Stimulated activated CD8-positive, alpha-beta memory T cell treated with anti-CD3 and anti-CD28 coated beads, Interleukin-15, amount 100 ng/mL, for 1 hour (primary cell): ENCODE data around the gene LMF1.

ENCODE experiments used
- DNase-seq: peaks from one replicate; pipeline ENCODE4 v3.0.0-alpha.2; 2020; ENCODE audit warnings: low read depth

The LMF1 gene

GRCh38 chr16:929227-930073 is 41.3 kb downstream of the LMF1 start:
- no peak for DNase-seq

- DNase-seq, result no peak
These were observed 42.3 kb downstream of the LMF1 start for GRCh38 chr16:928526-928925.

GRCh38 chr16:927931-928330 is 42.9 kb downstream of the LMF1 start:
- DNase-seq, result no peak

GRCh38 chr16:927406-927805 is 43.4 kb downstream of the LMF1 start:
- DNase-seq, result no peak

DNA sequence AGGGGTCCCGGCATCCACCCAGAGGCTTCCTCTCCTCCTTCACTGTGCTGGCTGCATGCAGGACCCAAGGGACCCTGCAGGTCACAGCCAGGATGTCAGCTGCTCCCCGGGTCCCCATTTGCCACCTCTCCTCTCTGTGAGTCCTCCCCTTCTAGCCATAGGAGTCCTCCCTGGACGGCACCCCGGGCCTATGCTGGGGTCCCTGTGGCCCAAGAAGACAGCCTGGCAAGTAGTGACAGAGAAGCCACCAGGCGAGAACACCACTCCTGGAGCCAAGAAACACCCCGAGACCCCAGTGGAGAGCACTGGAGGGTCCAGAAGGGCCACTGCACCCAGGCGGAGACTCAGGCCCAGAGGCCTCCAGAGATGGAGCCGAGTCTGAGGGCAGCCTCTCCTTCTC is 44.1 kb downstream of the LMF1 start:
- DNase-seq, result no peak

DNA sequence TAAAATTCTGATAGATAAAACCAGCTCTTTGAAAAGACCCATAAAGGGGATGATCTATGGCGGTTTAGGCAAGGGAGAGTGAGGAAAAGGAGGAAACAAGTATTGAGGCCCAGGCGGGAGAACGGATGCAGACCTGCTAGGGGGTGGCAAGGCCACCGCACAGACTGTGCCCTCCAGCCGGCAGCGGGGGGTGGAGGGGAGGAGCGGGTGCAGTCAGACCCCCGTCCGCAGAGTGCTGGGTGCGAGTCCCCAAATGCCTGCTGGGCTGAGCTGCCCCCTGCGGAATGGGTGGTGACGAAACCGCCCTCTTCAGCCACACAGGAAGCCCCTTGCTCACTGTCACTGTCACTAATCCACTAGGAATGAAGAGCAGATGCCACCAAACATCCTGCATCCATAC is 46.0 kb downstream of the LMF1 start:
- no peak for DNase-seq

DNA sequence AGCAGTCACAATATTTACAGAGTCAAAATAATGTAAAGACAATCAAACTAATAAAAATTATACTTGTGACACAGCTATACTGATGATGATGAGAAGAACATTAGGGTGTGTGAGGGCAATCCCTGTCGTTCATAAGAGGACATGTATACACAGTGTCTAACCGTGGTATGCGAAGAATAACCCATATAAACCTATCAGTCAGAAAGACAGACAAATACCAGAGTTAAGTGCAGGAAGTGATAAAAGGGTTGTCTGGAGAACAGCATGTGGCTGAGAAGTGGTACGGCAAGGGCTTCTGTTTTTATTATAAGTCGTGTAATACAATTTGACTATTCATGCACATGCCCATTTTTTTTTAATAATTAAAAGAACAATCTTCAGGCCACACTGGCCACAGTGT is 46.7 kb downstream of the LMF1 start:
- DNase-seq, result no peak

- no peak for DNase-seq
These were observed 47.6 kb downstream of the LMF1 start for GRCh38 chr16:923184-923583.

- DNase-seq, result no peak
These were observed 48.7 kb downstream of the LMF1 start for GRCh38 chr16:922051-922450.

DNA sequence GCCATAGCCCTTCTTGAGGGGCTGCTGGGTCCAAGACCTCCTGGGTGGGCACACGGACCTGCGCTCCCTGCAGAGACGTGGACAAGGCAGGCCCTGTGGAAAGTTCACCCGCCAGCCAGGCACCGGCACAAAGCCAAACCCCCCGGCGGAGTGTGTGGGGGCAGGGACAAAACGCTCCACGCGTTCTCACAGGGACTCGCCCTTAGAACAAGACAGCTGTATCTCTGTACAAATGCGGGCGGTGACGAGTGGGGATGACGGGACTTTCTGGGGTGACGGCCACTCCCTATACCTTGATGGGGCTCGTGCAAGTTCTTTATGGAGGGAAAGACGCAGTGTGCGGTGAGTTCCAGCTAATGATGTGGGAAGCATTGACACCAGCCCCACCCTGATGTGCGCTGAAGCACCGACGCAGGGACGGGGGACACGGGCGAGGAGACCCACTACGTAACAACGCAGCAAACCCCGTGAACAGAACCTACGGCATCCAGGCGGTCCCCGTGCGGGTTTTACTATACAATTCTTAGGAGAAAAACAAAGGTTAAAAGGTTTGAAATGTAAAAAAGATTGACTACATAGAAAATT is 49.4 kb downstream of the LMF1 start:
- no peak for DNase-seq

GRCh38 chr16:920717-921116 is 50.1 kb downstream of the LMF1 start:
- DNase-seq, result no peak

DNA sequence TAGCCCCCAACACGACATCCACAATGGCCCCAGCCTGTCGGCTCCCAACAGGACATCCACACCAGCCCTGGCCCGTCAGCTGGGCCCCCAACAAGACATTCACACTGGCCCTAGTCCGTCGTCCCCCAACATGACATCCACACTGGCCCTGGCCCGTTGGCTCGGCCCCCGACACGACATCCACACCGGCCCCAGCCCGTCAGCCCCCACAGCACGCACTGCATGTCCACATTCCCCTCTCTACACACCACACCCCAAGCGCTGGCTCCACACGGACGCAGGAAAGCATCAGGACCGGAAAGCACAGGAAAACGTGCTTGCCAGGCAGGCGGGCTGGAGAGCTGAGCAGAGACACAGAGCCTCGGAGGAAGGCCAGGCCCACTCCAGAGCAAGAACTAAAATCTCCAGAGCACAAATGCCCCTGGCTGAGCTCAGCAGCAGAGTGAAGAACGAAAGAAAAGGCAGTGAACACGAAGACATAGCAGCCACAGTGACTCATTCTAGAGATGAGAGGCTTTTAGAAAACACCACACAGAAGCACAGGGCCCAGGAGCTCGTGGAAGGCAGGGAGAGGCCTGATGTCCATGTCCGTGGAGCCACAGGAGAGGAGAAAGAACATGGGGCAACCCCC is 50.6 kb downstream of the LMF1 start:
- DNase-seq, result no peak

DNA sequence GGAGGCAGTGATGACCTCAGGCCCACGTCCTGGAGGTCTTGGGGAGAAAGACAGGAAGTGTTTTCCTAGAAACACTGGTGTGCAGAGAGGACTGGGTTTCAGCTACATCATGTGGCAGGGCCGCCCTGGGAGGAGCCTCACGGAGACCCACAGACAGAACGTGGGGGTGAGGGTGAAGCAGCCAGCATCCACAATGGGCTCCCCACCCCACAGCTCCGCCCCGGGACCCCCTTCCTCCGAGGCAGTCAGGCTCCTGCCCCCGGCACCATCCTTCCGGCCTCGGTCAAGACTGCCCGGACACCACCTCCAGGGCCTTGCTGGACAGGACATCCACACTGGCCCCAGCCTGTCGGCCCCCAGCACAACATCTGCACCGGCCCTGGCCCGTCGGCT is 51.1 kb downstream of the LMF1 start:
- DNase-seq, result no peak

DNA sequence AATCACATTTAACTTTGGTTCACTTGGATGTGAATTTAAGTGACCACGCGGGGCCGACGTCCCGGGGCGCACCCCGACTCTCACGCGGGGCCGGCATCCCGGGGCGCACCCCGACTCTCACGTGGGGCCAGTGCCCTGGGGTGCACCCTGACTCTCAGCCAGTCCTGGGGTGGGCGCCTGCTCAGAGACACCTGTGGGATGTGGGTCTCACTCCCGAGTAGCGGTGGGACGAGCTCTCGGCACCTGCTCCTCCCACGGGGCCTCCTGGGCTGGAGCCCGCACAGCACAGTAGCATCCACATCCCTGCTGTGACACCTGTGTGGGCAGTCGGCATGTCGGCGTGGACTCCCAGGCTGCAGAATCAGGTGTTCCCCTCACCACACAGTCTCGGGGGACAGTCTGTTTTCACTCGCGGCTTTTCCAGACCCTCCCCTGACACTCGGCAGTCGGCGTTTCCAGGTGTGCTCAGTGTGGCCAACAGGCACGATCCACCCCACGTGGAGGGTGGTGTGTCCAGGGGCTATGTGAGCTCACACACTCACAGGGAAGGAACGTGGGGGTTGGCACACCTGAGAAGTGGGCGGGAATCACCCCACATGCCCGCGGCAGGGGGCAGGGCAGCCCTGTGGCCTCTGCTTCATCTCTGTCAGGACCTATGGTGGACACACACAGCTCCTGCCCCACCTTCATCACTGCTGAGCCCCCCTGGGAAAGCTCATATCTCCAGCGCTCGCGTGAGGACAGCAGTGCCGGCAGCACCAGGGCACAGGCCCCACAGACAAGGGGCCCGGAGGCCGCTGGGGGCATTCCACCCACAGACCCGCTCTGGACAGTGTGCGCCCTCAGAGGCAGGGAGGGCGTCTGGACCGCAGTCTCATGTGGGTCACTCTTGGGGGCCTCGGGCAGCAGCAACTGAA is 51.8 kb downstream of the LMF1 start:
- DNase-seq, result no peak

- DNase-seq, result no peak
These were observed 52.7 kb downstream of the LMF1 start for GRCh38 chr16:918068-918467.

DNA sequence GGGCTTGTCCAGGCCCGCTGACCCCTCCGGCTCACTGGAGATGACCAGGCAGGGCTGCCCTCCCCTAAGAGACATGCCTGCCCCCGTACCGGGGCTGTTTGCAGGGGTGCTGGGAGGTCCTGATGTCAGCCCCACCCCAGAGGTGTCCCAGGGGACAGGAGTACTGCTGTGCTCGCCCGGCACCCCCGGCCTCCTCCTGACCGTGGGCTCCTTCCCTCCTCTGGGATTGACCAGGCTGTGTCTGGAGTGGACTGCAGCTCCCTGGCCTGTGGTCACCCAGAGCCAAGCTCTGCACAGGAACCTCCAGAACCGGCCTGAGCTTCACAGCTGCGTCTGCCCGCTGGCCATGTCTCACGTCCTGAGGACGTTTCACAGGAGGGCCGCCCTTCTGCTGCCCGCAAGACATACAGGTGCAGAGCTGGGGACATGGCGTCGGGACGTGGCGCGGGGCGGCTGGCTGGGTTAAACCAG is 53.2 kb downstream of the LMF1 start:
- no peak for DNase-seq

GRCh38 chr16:916035-916799 is 54.6 kb downstream of the LMF1 start:
- DNase-seq, result no peak

DNA sequence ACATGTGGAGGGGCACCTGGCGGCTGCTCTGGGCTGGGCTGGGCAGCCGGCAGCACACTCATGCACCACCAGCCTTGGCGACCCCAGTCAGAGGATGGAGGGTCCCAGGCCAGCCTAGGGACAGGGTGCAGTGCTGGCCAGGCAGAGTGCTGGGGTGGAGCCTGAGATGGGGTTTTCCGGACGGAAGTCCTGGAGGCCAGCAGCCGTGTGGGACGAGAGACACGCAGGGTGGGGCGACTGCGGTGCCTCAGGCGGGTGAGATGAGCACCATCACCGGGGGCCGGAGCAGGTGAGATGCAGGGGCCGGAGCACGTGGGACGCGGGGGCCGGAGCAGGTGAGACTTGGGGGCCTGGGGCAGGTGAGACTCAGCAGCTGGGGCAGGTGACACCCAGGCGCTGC is 55.2 kb downstream of the LMF1 start:
- no peak for DNase-seq

DNA sequence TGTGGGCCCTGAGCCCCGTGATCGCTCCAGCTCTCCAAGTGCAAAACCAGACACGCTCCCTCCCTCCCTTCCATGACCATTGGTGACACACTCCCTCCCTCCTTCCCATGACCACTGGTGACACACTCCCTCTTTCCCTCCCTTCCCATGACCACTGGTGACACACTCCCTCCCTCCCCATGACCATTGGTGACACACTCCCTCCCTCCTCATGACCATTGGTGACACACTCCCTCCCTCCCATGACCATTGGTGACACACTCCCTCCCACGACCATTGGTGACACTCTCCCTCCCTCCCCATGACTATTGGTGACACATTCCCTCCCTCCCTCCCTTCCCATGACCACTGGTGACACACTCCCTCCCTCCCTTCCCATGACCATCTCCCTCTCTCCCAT is 56.3 kb downstream of the LMF1 start:
- DNase-seq, result no peak

DNA sequence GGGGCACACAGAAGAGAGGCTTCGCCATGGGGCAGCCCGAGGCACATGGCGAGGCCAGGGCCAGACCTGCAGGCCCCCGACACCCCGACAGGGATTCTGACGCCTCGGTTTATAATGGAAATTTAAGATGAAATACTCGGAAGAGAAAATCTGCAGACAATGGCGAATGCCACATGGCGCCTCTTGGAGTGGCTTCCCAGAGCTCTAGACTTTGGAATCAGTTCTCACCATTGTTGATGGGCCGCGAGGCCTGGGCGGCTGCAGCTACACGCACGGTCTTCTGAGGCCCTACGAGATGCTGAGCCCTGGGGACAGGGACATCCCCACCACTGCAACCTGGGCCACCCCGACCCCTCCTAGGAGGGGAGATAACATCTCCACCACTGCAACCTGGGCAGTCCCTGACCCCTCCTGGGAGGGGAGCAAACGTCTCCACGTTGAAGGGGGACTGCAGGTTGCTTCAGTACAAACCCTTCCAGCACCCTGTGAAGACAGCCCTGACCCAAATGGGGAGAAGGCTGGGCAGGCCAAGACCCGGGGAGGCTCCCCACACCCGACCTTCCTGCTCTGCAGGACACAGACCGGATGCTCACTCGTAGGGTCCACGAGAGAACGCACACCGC is 56.9 kb downstream of the LMF1 start:
- no peak for DNase-seq
